SK-N-SH (cell line): ENCODE results near the gene PEDS1.

Source experiments
- FOSL2 ChIP-seq: IDR thresholded peaks from 2 replicates; pipeline ENCODE4 v1.4.0; 2012; ENCODE audit warnings: low read depth, mild to moderate bottlenecking, moderate library complexity, borderline replicate concordance
- GABPA ChIP-seq: IDR thresholded peaks from 2 replicates; pipeline ENCODE4 v1.4.0; 2012; ENCODE audit warnings: low read depth, mild to moderate bottlenecking
- RXRA ChIP-seq: IDR thresholded peaks from 2 replicates; pipeline ENCODE4 v1.4.0; 2012; ENCODE audit warnings: low read depth, mild to moderate bottlenecking, borderline replicate concordance
- TF ChIP-seq, protein P1 (sequence below): IDR thresholded peaks from 2 replicates; pipeline ENCODE4 v1.6.1; 2012; ENCODE audit warnings: mild to moderate bottlenecking, low read depth, low read length, moderate library complexity
- TF ChIP-seq, protein P2 (sequence below): fragments of 200-600 bp; sonication (generic); IDR thresholded peaks from 2 replicates; pipeline ENCODE4 v1.6.1; 2017; ENCODE audit warnings: antibody characterized with exemption, mild to moderate bottlenecking, moderate library complexity

GRCh38 chr20:50174456-50174855, 20.9 kb upstream of the PEDS1 start:
- TF ChIP-seq, protein P1, sequence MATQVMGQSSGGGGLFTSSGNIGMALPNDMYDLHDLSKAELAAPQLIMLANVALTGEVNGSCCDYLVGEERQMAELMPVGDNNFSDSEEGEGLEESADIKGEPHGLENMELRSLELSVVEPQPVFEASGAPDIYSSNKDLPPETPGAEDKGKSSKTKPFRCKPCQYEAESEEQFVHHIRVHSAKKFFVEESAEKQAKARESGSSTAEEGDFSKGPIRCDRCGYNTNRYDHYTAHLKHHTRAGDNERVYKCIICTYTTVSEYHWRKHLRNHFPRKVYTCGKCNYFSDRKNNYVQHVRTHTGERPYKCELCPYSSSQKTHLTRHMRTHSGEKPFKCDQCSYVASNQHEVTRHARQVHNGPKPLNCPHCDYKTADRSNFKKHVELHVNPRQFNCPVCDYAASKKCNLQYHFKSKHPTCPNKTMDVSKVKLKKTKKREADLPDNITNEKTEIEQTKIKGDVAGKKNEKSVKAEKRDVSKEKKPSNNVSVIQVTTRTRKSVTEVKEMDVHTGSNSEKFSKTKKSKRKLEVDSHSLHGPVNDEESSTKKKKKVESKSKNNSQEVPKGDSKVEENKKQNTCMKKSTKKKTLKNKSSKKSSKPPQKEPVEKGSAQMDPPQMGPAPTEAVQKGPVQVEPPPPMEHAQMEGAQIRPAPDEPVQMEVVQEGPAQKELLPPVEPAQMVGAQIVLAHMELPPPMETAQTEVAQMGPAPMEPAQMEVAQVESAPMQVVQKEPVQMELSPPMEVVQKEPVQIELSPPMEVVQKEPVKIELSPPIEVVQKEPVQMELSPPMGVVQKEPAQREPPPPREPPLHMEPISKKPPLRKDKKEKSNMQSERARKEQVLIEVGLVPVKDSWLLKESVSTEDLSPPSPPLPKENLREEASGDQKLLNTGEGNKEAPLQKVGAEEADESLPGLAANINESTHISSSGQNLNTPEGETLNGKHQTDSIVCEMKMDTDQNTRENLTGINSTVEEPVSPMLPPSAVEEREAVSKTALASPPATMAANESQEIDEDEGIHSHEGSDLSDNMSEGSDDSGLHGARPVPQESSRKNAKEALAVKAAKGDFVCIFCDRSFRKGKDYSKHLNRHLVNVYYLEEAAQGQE, result no peak
- TF ChIP-seq, protein P2, sequence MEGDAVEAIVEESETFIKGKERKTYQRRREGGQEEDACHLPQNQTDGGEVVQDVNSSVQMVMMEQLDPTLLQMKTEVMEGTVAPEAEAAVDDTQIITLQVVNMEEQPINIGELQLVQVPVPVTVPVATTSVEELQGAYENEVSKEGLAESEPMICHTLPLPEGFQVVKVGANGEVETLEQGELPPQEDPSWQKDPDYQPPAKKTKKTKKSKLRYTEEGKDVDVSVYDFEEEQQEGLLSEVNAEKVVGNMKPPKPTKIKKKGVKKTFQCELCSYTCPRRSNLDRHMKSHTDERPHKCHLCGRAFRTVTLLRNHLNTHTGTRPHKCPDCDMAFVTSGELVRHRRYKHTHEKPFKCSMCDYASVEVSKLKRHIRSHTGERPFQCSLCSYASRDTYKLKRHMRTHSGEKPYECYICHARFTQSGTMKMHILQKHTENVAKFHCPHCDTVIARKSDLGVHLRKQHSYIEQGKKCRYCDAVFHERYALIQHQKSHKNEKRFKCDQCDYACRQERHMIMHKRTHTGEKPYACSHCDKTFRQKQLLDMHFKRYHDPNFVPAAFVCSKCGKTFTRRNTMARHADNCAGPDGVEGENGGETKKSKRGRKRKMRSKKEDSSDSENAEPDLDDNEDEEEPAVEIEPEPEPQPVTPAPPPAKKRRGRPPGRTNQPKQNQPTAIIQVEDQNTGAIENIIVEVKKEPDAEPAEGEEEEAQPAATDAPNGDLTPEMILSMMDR, result no peak
- TF ChIP-seq FOSL2, result no peak
- no peak for TF ChIP-seq RXRA
- no peak for TF ChIP-seq GABPA
